GM23248 (cell line): ENCODE data around the gene MRPS24.

Source experiments
- EZH2 ChIP-seq: fragments of 200-600 bp; sonication (generic); IDR thresholded peaks from 2 replicates; pipeline ENCODE4 v1.6.1; 2018; ENCODE audit warnings: antibody characterized with exemption, mild to moderate bottlenecking; ENCODE audit not compliant: insufficient read depth, poor library complexity, severe bottlenecking
- EZH2phosphoT487 ChIP-seq: fragments of 200-600 bp; sonication (generic); IDR thresholded peaks from 2 replicates; pipeline ENCODE4 v1.6.1; 2018; ENCODE audit warnings: antibody characterized with exemption, moderate library complexity, mild to moderate bottlenecking, low read depth; ENCODE audit not compliant: insufficient read depth

DNA sequence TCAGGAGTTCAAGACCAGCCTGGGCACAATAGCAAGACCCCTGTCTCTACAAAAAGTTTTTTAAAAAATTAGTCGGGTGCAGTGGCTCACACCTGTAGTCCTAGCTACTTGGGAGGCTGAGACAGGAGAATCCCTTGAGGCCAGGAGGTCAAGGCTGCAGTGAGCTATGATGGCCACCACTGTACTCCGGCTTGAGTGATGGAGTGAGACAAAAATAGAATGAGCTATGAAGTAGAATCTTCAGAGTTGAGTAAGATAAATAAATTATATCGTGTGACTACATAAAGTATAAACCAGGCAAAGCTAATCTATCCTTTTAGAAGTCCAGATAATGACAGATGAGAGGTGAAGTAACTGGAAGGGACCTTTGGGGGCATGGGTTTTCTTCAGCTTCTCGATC lies 15.3 kb upstream of the MRPS24 start:
- TF ChIP-seq EZH2 (no peak), EZH2phosphoT487 (no peak)
